Subcutaneous adipose tissue (tissue), 4 donors: ENCODE data around the gene KLC1. TPM values are rescaled to one million over a fixed set of nuclear protein-coding genes. Genes with fewer than 3 reads are reported as not detected.

Experiments used
- CTCF ChIP-seq: fragments of 450-650 bp; IDR thresholded peaks from one replicate; pipeline ENCODE4 v1.5.1; 2016; ENCODE audit warnings: low read depth, mild to moderate bottlenecking, control low read depth, antibody characterized with exemption, moderate library complexity
- total RNA-seq, 4 donors: library from RNA; depleted of rRNA; stranded (reverse); fragments of >200 nt; gene quantifications; one replicate each; pipeline ENCODE4 v1.1.0, GENCODE V29; 2016

Gene KLC1
- total RNA-seq, 4 donors from 2014 or later, result 186 to 347 (median 291) TPM

GRCh38 chr14:103676881-103677675 is 48.1 kb downstream of the KLC1 start:
- TF ChIP-seq CTCF, result no peak

- TF ChIP-seq CTCF, result no peak
These were observed 50.3 kb downstream of the KLC1 start for GRCh38 chr14:103679351-103679750.

- no peak for TF ChIP-seq CTCF
These were observed 51.6 kb downstream of the KLC1 start for GRCh38 chr14:103680491-103681231.

GRCh38 chr14:103683139-103683538 is 54.1 kb downstream of the KLC1 start:
- TF ChIP-seq CTCF, result no peak

- TF ChIP-seq CTCF, result no peak
These were observed 55.5 kb downstream of the KLC1 start for GRCh38 chr14:103684471-103684870.

- TF ChIP-seq CTCF, result no peak
These were observed 55.9 kb downstream of the KLC1 start for GRCh38 chr14:103684871-103685270.
